ENCODE measurements around the gene CWF19L2. TPM values are rescaled to one million over a fixed set of nuclear protein-coding genes. Genes with fewer than 3 reads are reported as not detected.

CWF19L2 gene
- total RNA-seq, 1 experiment from 2014 or later = 7.0 TPM

DNA sequence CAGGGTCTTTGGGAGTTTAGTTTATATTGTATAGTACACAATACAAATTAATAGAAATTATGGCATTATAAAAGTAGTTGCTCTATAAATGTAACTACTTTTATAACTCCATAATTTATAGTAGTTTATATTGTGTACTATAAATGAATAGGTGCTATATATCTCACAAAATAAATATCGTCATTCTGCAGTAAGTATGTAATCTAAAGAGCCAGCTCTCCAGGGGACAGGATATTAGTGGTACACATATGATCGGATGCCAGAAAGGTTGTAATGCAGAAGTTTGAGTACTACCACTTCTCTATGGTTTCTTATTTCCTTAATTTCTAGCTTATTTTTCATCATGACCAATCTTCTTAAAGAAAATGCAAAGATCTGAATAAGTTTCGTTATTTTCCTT is 20.2 kb upstream of the CWF19L2 start:
- TF ChIP-seq RAD21 (IDR thresholded peaks at IDR 0.05; ENCODE audit: low read depth) (no peak), EZH2phosphoT487 (IDR thresholded peaks at IDR 0.05; ENCODE audit: borderline replicate concordance) (no peak), CBX3 (IDR thresholded peaks at IDR 0.05; ENCODE audit: low read depth) (no peak), POLR2A (IDR thresholded peaks at IDR 0.05; ENCODE audit: borderline replicate concordance, extremely low read depth, insufficient read depth, insufficient read length) (no peak), ZNF274 (IDR thresholded peaks at IDR 0.05; ENCODE audit: low read depth, low read length) (no peak)

DNA sequence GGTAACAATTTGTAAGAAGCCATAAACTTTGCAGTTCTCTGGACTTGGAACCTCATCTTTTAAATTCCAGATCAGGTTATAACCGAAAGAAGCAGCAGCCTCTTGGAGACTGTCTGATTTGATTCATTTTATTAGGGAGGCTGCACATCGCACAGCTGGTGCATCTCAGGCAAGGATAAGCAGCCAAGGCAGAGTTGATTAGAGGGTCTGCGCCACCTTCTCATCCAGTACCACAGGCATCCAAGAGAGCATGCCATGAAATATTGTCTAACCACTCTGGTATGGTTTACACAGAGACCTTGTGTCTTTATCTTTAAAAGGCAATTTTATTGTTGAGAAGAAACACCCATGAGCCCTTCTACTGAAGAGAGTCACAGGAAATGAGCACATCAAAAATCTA is 16.2 kb upstream of the CWF19L2 start:
- POLR2A ChIA-PET = no interaction called here
- H2AFZ ChIP-seq (ENCODE audit: low read depth, low read length, poor library complexity, severe bottlenecking) = no peak overlapping the region

More for the DNA sequence above, 20.2 kb upstream of the CWF19L2 start:
- intact Hi-C loops (cut with micrococcal nuclease) = no loop called here
- no peaks in the 10 kb centered on the region for H3K36me3 ChIP-seq (ENCODE audit: control insufficient read depth in 1 of 2, insufficient read depth in 2 of 2, low read length in 2 of 2)
- ChIA-PET CTCF (no interaction called here), RAD21 (ENCODE audit: low non-redundant PET in 1 of 2, low total read pairs in 2 of 2, uncharacterized antibody in 2 of 2, unreplicated experiment in 2 of 2) (no interaction called here), POLR2A (no interaction called here)
- DNase-seq (ENCODE audit: low read depth, low spot score) = no peak
- H3K27ac ChIP-seq (ENCODE audit: low read depth, low read length) = no peak overlapping the region
- no peaks in the 10 kb centered on the region for H3K9me2 ChIP-seq (ENCODE audit: insufficient read depth)
- BruUV-seq (replicated peaks) = no TSS peak
- no peaks in the 10 kb centered on the region for H3K79me2 ChIP-seq (ENCODE audit: insufficient read depth, low read length)
- no peak overlapping the region for H3K9ac ChIP-seq (ENCODE audit: low read length)
- no peak for ATAC-seq
- no peak overlapping the region for H2AFZ ChIP-seq (ENCODE audit: low read depth, low read length, poor library complexity, severe bottlenecking)
- H4K20me1 ChIP-seq (ENCODE audit: insufficient read depth) = no peaks in the 10 kb centered on the region
- H3K4me3 ChIP-seq (replicated peaks in 1 of 2; ENCODE audit: low read depth in 1 of 2, low read length in 2 of 2) = no peak overlapping the region
- peaks cover 8% of the 10 kb centered on the region; the same call in 1 of the 2 replicates for H3K27me3 ChIP-seq (ENCODE audit: insufficient read depth, low read length)
- no peaks in the 10 kb centered on the region for H3K4me1 ChIP-seq (ENCODE audit: control insufficient read depth in 1 of 2, insufficient read depth in 2 of 2, low read length in 2 of 2)
- no peak overlapping the region for H3K4me2 ChIP-seq (ENCODE audit: low read length)
- H3K9me3 ChIP-seq (ENCODE audit: control insufficient read depth in 1 of 2, insufficient read depth in 1 of 2, low read depth in 1 of 2, low read length in 2 of 2) = no peaks in the 10 kb centered on the region

More for the DNA sequence above, 16.2 kb upstream of the CWF19L2 start:
- H3K36me3 ChIP-seq (ENCODE audit: control insufficient read depth in 1 of 2, insufficient read depth in 2 of 2, low read length in 2 of 2) = no peaks in the 10 kb centered on the region
- no peak overlapping the region for H3K27ac ChIP-seq (ENCODE audit: low read depth, low read length)
- no peak overlapping the region for H3K9ac ChIP-seq (ENCODE audit: low read length)
- H3K4me3 ChIP-seq (replicated peaks in 1 of 2; ENCODE audit: low read depth in 1 of 2, low read length in 2 of 2) = no peak overlapping the region
- ChIA-PET RAD21 (ENCODE audit: low non-redundant PET in 1 of 2, low total read pairs in 2 of 2, uncharacterized antibody in 2 of 2, unreplicated experiment in 2 of 2) (no interaction called here), CTCF (no interaction called here)
- H4K20me1 ChIP-seq (ENCODE audit: insufficient read depth) = no peaks in the 10 kb centered on the region
- BruUV-seq (replicated peaks) = no TSS peak
- no peak for DNase-seq (ENCODE audit: low read depth, low spot score)
- no peaks in the 10 kb centered on the region for H3K4me1 ChIP-seq (ENCODE audit: control insufficient read depth in 1 of 2, insufficient read depth in 2 of 2, low read length in 2 of 2)
- H3K4me2 ChIP-seq (ENCODE audit: low read length) = no peak overlapping the region
- H3K79me2 ChIP-seq (ENCODE audit: insufficient read depth, low read length) = no peaks in the 10 kb centered on the region
- no peaks in the 10 kb centered on the region for H3K9me2 ChIP-seq (ENCODE audit: insufficient read depth)
- TF ChIP-seq EGR1 (IDR thresholded peaks at IDR 0.05; ENCODE audit: low read depth) = no peak
- H3K9me3 ChIP-seq (ENCODE audit: control insufficient read depth in 1 of 2, insufficient read depth in 1 of 2, low read depth in 1 of 2, low read length in 2 of 2) = no peaks in the 10 kb centered on the region
- peaks cover 8% of the 10 kb centered on the region; the same call in 1 of the 2 replicates for H3K27me3 ChIP-seq (ENCODE audit: insufficient read depth, low read length)
- ATAC-seq = no peak
- intact Hi-C loops (cut with micrococcal nuclease) = no loop called here

Data from HCT116 (cell line).